CD4-positive, alpha-beta T cell treated with Interleukin-21 for 1 hour (primary cell): ENCODE results near the gene FRMPD4.
"Not testable (repeated sequence)": the region's sequence is repeated elsewhere in the genome, so short reads cannot be mapped to it uniquely, and the experiment has no call there.

Source experiments
- DNase-seq: peaks from one replicate; pipeline ENCODE4 v3.0.0-alpha.2; 2020

The FRMPD4 gene

DNA sequence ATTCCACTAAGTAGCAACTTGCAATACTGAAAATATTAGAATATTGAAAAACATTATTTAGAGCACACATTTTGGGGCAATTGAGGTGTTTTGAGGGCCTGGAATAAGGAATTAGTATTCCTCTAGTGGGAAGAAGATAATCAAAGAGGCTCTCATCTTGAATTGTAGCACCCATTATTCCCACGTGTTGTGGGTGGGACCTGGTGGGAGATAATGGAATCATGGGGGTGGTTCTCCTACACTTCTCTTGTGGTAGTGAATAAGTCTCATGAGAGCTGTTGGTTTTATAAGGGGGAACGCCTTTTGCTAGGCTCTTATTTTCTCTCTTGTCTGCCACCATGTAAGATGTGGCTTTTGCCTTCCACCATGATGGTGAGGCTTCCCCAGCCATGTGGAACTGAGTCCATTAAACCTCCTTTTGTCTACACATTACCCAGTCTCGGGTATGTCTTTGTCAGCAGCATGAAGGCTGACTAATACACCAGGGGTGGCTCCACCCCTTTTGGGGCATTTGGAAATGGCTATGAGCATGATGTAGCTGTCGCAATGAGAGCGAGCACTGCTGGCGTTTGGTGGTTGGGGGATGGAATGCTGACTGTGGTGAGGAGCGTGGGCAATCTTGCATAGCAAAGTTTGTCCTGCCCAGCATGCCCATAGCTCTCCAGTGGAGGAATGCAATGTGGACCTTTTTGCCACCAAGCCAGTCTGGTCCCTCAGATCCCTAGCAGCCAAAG lies 308.2 kb downstream of the FRMPD4 start:
- no peak for DNase-seq

DNA sequence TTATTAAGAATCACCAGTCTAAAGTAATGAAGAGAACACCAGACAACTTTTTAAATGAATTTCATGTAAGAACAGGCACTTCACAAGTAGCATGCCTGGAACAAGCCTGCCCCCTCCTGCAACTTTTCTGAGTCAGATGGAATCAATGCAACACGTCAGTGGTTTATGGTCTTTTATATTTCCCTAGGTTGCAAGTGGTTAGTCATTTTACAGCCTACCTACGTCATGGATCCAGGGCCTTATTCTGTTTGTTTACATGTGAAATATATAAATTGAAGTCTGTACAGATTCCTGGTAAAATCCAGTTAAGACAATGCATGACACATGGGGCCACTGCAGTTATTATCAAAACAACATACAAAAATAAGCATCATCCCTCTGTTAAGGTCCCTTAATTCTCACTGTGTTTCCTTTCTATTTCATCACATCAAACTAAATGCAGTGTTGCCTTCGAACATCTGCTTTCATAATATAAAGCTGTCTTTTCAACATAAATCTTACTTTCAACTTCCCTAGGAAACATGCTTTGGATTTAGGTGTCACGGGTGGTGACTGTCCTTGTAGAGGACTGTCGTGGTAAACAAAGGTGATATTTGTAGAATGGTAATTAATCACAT lies 309.3 kb downstream of the FRMPD4 start:
- no peak for DNase-seq

DNA sequence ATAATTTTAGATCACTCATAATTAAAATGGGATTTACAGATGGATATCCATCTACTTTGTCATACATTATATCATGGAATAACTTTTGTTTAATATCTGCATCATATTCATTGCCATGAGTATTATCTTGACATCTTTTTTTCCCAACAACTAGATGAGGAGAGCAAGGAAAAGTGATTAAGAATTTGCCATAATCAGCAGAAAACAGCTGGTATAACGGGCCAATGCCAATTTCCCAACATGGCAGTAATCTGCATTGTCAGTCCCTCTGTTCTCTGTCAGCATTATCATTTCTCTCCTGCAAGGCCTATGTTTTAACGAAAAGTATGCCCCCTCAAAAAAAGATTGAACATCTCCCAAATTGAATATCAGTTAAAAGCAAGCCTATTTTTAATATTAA lies 314.0 kb downstream of the FRMPD4 start:
- no peak for DNase-seq

DNA sequence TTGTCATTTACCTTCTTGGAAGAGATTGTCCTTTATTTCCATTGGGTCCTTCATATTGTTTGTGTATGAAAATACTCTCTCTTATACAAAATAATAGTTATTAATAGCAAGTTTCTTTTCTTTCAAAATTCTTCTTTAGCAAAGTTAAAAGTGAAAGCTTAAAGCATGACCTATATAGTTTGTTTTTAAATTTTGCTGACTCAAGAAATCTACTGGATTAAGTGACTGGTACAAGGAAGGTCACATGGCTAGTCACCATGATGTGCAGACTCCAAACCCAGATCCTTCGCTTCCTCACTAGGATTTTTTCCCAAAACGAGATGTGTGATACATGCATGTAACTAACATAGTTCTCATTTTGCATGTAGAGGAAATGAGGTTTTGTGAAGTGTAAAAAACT lies 322.7 kb downstream of the FRMPD4 start:
- no peak for DNase-seq

DNA sequence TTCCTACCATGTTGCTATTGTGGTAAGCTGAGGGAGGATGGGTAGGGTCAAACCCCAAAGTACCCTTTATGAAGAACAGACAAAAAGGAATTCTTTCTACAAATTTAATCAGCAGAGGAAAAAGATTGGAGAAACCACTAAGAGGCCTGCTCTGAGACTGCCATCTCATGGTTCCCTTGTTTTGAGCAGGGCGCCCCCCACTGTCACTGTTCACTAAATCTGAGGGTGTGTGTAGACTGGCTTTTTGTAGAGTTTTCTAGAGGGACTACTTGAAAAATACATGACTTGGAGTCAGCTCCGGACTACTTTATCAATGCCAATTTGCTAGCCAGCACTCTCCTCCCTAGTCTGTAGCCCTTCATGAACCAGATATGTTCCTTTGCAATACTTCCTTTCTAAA lies 324.8 kb downstream of the FRMPD4 start:
- no peak for DNase-seq

DNA sequence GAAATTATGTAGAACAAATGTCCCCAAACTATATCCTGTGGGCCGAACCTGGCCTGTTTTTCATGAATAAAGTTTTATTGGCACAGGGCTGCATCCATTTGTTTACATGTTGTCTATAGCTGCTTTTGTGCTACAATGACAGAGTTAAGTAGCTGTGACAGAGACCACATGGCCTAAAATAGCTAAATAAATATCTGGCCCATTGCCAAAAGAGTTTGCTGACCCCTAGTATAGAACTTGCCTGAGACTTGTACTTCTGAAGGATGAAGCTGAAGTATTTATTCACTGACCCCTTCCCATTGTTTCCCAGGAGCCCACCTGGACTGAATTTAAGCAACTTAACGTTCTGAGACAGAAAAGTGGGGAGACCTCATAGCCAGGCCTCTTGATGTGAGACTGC lies 325.6 kb downstream of the FRMPD4 start:
- no peak for DNase-seq

DNA sequence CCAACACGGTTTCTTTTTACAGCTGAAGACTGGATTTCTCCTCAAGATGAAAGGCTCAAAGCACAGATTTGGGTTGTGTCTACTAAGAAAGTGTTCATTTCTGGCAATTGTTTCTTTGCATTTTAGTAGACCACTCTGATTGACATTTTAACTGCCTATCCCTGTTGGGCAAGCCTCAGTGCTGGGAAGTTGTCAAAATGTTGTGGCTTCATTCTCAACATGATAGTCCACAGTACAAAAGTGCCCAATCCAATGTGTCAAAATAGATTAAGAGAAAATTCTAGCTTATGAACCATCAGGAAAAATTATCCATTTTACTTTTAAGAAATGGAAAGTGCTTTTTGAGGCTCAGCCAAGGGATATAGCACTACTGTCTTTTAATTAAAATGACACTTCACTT lies 329.0 kb downstream of the FRMPD4 start:
- DNase-seq = no peak

DNA sequence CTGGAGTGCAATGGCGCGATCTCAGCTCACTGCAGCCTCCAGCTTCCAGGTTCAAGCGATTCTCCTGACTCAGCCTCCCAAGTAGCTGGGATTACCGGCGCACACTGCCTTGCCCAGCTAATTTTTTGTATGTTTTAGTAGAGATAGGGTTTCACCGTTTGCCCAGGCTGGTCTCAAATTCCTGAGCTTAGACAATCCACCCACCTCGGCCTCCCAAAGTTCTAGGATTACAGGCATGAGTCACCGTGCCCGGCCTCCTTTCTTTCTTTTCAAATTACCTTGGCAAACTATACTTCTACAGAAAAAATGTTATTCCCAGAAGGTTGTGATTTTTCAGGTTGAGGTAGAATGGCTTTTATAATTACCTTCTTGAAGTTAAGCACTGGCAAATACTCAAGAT lies 331.0 kb downstream of the FRMPD4 start:
- no peak for DNase-seq

DNA sequence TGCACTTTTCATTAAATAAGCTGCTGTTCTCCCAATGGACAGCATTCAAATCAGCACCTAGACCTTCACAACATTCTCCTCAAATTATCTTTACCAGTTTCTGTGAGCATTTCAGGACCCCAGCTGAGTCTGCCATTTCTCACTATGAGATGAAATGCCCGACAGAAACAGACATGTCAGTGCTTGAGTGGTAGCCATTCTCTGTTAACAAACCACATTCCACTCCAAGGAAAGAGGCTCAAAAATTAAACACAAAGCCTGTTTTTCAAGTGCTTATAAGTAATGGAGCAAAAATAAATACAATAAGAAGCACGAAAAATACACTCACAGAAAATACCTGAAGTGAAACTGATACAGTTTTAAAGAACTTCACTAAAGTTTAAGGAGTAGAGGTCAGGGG lies 332.8 kb downstream of the FRMPD4 start:
- DNase-seq = no peak

DNA sequence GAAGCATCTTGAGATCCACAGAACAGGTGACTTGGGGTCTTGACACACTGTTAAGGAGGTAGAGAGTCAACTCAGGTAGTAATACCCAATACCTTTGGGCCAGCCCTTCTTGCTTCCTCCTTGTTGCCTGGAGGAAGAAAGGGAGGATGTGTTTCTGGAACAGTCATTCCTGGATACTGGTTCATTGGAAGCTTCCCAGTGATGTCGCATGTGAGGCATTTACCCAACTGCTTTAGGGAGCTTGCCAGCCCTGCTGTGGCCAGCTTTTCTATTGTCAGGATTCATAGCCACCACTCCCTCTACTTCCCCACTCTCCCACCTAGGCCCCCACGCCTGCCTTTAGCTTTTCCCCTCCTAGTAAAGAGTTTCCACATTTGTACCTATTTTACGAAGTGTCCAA lies 342.7 kb downstream of the FRMPD4 start:
- DNase-seq = no peak

DNA sequence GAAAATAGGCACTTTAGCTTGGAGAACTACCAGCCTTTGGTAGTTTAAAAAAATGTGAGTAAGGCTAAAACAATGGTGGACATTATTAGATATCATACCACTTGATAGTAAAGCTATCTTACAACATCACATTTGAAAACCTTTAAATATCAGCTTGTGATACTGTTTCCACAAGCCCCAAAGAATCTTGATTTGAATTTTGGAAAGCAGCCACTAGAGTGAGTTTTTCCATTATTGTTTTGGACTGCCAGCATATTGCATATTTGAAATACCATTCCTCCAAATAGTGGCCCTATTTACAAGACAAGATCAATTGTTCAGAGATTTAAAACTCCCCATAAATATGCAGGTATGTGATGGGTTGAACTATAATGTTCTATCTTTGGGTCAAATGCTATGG lies 349.9 kb downstream of the FRMPD4 start:
- DNase-seq = no peak

DNA sequence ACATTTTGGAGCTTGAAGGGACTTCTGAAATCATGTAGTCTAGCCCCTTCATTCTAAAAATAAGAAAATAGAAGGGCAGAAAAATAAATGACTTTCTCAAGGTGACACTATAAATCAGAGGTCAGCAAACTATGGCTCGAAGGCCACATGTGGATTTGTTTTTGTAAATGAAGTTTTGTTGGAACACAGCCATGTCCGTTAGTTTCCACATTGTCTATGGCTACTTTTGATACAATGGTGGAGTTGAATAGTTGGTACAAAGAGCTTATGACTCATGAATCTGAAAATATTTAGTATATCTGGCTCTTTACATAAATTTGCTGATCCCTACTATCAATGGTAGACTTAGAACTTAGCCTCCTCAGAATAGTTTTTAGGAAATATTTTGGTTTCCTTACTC lies 350.5 kb downstream of the FRMPD4 start:
- no peak for DNase-seq

DNA sequence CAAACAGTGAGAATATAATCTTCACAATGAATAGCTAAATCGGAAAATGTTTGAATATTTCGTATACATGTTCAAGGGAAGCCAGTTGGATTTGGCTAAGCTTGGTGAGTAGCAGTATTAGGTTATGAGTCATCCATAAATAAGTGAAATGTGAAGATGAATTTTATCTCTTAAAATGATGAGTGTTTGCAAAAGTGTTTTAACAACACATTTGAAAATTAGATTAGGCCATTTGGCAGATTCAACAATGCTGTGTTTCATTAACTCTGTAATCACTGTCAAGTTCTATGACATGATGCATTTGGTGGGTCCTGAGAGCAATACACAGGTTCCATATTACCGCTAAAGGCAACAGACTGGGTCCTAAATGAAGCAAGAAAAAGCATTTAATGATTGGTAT lies 351.1 kb downstream of the FRMPD4 start:
- DNase-seq = no peak

DNA sequence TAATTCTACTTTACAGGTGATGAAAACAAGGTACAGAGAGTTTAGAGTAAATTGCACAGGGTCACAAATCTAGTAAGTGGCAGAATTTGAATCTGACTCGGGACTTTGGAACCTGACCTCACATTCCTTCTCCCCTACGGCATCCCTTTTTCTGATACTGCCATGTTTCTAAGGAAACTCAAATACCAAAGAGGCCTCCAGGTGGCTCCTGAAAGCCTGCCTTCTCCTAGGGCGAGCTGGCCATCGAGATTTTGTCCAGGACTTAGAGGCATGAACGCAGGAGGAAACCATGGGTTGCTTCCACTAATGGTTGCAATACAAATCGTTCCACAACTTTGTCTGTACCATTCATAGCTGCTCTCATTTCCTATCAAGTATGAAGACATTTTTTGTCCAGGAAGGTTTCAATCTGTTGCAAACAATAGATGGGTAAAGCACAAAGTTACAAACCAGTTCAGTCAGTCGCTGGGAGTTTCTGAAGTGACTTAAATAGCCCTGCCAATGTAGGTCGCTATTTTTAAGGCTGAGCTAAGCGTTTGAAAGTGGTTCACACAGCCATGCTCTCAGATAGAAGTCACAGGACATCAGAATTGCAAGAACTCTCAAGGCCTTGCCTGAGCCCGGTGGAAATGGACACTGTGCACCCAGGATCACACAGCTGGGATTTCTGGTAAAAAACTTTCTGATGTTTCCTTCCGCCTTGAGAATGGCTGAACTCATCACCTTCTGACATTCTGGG lies 356.3 kb downstream of the FRMPD4 start:
- DNase-seq = no peak

DNA sequence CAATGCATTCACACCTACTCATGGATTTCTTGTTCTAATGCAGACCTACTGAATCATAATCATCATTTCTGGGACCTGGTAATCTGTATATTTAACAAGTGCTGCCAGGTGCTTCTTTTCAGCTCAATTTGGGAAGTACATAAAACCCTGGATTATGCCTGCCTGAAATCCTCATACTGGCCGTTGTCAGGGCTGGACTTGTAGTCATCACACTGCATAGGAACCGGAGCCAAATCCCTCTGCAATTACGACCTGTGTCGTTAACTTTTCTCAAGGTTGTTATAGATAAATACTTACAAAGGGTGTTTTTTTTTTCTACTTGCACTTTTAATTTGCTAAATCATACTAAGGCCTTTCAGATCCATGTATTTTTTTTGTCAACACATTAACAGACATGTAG lies 358.1 kb downstream of the FRMPD4 start:
- no peak for DNase-seq

DNA sequence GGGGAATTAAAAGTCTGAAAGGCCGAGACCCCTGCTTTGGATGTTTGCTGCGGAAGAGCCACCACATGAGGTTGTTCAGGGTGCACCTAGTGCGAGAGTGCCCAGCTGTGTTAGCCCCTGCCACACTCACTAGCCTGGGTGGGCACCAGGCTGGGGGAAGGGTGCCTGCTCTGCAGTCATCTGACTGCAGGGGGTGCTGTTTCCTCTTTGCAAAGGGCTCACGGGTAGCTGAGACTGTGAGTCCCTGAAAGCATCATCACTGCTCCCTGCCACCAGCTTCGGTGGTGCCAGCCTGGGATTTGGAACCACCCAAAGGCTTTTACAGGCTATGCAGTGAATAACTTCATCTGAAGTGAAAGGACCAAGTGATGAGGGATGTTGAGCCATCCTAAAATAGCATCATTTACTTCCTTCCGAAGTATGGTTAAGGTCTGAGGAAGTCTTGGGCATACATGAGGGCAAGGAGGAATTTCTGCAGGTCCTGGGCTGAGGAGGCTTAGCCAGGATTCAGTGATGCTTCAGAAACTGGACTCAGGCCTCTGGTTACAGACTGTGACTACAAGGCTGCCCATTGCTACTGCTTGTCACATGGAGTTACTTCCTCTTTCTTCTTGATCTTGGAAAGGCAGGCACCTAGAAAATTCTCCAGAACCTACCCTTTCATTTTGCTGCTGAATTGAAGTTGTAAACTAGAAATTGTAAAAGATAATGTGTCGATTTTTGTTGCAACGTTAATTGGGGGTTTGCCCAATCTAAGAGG lies 359.7 kb downstream of the FRMPD4 start:
- no peak for DNase-seq

DNA sequence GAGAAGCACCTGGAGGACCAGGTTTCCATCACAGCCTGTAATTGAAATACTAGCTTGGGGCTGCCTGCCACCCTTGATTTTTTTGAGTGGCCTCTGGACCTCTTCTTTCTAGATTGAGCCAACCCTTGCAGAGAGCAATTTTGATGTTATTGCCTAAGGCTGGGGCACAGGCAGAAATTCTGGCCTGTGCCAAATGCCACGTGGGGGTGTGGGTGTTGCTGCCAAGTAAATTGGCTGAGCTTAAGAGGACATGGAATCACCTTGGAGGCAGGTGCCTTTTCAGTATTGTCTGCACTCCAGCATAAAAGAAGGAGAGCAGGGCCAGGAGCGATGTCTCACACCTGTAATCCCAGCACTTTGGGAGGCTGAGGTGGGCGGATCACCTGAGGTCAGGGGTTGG lies 366.9 kb downstream of the FRMPD4 start:
- no peak for DNase-seq

DNA sequence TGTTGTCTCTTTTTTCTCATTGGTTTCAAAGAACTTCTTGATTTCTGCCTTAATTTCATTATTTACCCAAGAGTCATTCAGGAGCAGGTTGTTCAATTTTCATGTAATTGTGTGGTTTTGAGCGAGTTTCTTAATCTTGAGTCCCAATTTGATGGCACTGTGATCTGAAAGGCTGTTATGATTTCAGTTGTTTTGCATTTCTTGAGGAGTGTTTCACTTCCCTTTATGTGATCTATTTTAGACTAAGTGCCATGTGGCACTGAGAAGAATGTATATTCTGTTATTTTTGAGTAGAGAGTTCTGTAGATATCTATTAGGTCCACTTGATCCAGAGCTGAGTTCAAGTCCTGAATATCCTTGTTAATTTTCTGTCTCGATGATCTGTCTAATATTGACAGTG lies 377.1 kb downstream of the FRMPD4 start:
- not testable (repeated sequence) for DNase-seq

DNA sequence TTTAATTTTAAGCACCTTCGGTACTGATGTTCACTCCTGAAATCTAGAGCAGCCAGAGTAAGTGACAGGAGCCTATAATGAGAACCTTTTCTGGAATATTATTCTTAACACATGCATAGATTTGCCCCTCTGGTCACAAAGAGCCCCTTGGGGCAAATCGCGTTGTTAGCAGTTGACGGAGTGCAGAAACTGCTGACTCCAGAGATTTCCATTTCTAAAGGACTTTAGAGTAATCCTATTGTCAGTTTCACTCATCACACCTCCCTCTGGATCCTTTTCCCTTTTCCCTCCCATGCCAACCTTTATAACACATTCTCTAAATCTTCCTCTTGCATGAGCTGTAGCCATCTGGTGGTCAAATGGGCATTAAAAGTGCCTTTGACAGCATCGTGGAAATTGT lies 388.0 kb downstream of the FRMPD4 start:
- DNase-seq = no peak

DNA sequence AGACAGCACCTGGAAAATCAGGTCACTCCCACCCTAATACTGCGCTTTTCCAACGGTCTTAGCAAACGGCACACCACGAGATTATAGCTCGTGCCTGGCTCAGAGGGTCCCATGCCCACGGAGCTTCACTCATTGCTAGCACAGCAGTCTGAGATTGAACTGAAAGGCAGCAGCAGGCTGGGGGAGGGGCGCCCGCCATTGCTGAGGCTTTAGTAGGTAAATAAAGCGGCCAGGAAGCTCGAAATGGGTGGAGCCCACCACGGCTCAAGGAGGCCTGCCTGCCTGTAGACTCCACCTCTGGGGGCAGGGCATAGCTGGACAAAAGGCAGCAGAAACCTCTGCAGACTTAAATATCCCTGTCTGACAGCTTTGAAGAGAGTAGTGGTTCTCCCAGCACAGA lies 399.8 kb downstream of the FRMPD4 start:
- DNase-seq = not testable (repeated sequence)

DNA sequence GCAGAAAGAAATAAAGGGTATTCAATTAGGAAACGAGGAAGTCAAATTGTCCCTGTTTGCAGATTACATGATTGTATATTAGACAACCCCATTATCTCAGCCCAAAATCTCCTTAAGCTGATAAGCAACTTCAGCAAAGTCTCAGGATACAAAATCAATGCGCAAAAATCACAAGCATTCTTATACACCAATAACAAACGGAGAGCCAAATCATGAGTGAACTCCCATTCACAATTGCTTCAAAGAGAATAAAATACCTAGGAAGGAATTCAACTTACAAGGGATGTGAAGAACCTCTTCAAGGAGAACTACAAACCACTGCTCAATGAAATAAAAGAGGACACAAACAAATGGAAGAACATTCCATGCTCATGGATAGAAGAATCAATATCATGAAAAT lies 404.0 kb downstream of the FRMPD4 start:
- not testable (repeated sequence) for DNase-seq

DNA sequence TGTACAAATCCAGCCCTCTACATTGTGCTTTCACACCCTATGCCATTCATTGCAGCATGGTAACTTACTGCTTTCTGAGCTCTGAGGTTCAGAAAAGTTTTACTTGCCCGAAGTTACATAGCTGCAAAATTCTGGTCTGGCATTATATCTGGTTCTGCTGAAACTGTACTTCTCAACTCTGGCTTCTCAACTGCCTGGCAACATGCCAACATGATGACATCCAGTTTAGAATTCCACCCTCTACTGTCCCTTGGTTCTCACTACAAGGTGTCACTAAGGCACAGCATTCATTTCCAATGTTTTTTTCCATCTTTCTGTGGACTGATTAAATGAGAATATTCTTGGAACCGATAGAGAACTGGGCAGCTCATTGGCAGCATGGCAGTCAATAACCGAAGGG lies 410.1 kb downstream of the FRMPD4 start:
- DNase-seq = no peak

DNA sequence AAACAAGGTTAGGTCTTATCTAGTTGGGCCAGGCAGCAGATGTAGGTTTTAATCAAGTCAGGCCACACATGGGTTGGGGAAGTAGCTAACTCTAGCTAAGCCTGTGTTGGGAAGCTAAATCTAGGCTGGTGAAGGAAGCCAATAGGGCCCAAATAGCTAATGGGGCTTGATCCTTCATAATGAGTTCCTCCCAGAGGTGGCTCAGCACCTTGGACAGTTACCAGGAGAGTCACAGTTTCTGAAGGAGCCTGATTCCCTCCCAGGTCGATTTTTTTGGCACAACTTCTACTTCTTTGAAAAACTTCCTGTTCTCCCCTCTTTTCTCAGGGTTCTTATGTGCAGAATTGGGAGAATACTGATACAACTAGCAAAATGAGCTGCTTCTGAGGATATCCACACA lies 410.5 kb downstream of the FRMPD4 start:
- DNase-seq = no peak

DNA sequence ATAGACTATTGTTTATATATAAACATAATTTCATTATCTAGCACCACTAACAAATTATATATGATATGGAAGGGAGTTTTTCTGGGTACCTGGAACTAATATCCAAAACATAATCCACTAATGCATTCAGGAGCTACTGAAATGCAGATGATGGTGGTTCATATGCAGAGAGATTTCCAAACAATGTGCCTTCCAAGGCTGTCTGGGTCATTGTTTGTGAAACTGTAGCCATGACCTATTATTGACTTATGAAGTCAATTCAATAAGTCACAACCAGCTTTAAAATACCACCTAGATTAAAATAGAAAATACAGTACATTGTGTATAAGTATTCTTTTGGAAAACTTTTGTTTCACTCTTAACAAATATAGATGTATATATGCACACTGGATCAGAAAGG lies 415.9 kb downstream of the FRMPD4 start:
- no peak for DNase-seq
